ENCODE measurements around the gene POTEF.
"Not testable (repeated sequence)": the region's sequence is repeated elsewhere in the genome, so short reads cannot be mapped to it uniquely, and the experiment has no call there.

Gene POTEF

GRCh38 chr2:130152816-130153595, 24.0 kb upstream of the POTEF start:
- no peak for DNase-seq

- DNase-seq: not testable (repeated sequence)
Observed at GRCh38 chr2:130152136-130152815, 23.3 kb upstream of the POTEF start.

DNA sequence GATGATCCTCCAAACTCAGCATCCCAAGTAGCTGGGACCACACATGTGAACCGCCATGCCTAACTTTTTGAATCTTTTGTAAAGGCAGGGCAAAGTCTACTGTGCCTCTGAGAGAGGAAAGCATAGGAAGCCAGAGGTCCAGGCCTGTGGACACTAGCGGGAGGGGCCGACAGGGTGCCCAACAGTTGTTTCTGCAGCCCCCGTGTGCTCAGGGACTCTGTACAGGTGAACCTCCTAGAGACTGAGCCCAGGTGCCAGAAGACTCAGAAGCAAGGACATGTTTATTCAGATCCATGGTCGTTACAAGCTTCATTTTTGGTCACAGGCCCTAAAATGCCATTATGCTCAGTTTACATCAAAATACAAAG, 22.1 kb upstream of the POTEF start:
- DNase-seq: not testable (repeated sequence)

- no peak for DNase-seq
Observed at GRCh38 chr2:130150181-130151144, 21.4 kb upstream of the POTEF start.

GRCh38 chr2:130148515-130148914, 19.5 kb upstream of the POTEF start:
- not testable (repeated sequence) for DNase-seq

GRCh38 chr2:130145006-130145414, 16.0 kb upstream of the POTEF start, which contains the start of gene CCDC74B:
Gene CCDC74B, minus strand, starts transcription at chr2:130145112. Its CDS starts 116 bp downstream, at chr2:130144996.
- DNase-seq: peak in 4 of 5 donors; percentile 35 to 63 (median 46)

DNA sequence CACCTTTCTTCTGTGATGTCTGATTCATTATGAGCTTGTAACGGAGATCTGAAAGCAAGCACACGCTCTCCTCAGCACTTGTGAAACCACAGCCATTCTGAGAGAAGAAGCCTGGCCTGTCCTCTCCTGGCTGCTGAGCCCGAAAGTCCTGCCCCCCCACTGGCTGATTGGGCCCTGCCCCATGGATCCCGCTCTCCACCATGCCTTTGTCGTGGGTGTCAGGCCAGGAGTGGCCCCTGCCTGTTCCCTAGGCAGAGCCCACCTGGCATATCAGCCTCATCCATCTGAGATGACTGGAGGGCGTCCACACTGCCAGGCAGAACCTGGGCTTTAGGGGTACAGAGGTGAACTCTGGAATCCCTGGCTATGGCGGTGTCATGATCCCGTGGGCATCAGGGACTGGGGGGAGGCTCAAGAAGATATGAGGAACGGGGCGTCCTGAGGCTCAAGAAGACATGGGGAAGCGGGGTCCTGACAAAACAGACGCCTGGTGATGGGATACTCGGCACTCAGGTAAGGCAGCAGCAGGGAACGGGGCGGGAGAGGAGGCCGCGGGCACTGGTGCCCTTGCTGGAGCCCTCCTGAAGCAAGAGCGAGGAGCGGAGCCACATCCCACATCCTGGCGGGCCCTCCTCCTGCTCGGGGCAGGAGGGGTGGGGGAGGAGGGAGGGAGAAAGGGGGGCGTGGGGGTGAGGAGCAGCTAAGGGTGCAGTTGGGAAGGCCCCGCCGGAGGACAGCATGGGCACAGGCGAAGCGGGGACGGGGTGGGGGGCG, 14.4 kb upstream of the POTEF start:
- DNase-seq: not testable (repeated sequence)

DNA sequence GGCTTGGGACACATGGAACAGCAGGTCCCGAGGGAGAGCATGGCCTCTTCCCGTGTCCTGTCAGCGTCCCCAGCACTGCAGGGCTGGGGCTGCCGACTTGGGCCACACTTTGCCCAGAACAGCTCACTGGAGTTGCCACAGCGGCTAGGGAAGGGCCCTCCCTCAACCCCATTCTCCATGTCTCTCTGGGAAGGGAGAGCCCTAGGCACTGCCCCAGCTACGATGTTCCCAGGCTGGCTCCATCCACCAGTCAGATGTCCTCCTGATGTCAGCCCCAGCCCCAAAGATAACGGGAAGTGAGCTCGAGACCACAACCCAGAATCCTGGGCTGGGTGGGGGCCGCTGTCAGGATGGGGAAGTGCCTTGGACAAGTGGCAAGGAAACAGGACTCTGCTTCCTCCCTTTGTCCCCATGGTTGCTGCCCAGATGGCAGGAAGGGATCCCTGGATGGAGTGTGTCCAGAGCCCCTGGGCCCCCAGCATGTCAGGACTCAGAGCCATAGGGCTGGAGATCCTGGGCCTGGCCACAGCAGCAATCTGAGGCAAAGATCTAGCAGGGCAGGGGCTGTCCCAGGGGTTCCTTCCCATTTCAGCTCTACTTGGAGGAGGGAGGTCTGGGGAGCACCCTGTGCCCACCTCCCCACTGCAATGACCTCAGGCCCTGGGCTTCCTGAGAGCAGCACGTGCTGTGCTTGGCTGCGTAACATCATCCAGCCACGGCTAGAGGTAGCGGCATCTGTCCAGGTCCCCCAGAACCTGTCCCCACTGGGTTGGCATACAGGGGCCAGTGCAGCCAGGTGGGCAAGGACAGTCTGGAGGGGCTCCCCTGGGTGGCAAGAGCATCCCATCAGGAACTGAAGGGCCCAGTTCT, 13.6 kb upstream of the POTEF start:
- DNase-seq: not testable (repeated sequence)

DNA sequence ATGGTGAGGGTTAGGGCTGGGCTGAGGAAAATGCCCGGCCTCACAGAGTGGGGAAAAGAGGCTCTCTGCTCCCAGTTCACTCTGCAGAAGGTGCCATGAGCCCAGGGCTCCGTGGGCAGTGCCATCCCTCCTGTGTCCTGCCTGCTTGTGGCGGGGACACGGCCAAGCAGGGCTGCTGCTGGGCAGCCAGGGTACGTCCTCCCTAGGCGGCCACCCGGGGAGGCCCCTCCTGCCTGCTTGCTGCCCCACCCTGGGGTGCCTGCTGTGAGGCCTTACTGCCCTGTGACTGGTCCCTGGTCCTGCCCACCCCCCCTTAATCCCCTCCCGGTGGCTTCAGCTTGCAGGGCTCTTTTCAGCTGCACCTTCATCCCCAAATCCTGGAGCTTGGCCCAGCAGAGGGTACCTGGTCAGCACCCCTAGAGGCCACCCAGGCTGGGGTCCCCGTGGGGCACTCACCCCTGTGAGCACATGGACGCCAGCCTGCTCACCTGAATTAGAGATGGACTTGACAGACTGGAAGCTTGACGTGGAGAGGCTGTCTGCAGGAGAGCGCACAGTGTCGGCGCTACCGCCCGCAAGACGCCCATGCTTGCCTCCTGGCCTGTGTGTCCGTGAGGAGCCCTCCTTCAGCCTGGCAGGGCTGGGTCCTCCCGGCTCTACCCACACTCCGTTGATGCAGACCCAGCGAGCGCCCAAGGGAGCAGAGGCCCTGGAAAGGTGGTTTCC, 12.8 kb upstream of the POTEF start:
- DNase-seq: not testable (repeated sequence)

DNA sequence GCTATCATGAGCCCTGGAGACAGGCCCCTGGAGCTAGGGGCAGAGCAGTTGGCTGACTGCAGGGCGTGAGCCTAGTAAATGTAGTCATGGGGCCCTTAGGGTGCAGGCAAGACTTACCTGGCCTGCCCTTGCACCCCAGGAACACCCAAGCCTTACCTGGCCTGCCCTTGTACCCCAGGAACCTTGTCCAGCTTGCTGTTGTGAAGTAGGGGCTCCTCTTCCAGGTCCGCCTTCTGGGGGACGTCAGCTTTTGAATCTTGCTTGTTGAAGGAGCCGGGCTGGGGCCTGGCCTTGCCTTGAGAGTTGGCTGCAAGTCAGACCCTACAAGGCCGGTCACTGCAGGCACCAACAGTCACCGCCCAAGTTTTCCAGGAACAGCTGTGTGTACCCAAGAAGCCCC, 12.0 kb upstream of the POTEF start:
- DNase-seq: not testable (repeated sequence)

- DNase-seq: not testable (repeated sequence)
Observed at GRCh38 chr2:130140516-130140915, 11.5 kb upstream of the POTEF start.

DNA sequence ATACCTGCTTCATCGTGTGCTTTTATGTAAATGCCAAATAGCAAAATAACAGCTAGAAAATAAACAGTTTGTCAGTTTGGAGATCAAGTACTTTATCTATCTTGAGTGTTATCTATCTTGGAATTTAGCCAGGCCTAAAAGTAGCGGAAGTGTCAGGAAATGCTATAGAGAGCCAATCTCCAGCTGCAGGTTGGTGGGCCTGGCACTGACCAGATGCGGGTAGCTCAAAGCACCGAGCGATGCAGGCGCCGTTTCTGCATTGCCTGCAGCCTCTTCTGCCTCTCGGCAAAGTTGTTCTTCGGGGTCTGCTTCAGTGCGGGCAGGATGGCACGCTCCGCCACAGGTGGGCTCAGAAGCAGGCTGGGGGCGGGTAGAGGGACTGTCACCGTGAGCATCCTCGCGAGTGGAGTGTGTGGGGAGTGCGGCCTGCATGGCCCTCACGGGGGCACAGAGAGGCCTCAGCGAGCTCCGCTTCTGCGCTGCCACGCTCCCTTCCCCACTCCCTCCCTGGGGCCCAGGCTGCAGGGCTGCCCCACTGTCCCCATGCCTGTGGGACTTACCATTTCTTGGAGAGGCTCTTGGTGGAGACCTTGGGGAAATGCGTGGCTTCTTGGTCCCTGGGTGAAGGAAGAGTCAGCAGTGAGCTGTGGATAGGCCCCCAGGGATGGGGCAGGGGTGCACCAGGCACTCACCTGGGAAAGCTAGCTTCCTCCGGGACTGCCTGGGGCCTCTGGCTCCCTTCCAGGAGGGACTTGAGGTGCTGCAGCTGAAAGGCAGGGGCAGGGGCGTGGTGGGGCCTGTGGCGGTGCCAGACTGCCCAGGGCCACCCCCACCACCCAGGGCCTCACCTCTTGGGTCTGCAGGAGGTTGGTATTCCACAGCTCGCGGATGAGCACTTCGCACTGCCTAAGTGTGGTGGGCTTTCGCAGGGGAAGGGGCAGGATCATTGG, 10.6 kb upstream of the POTEF start:
- not testable (repeated sequence) for DNase-seq

DNA sequence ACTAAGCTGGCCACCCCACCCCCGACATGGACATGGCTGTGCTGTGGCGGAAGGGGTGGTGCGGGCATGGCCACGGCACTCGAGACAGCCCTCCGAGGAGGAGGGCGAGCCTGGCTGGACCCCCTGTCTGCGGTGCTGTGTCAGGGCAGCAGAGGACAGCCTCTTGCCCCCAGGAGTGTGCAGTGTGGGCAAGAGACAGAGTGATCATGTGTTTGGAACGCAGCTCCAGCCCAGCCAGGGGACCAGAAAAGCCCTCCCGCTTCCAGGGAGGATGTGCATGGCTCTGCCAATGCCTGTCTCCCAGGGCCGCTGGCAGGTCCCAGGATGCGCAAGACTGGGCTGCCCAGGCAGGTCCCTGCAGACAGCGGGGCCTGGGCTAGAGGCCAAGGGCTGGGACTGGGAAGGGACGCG, 9.8 kb upstream of the POTEF start:
- DNase-seq: not testable (repeated sequence)

- not testable (repeated sequence) for DNase-seq
Observed at GRCh38 chr2:130138326-130138725, 9.3 kb upstream of the POTEF start.

GRCh38 chr2:130137118-130137517, 8.1 kb upstream of the POTEF start:
- DNase-seq: not testable (repeated sequence)

- not testable (repeated sequence) for DNase-seq
Observed at GRCh38 chr2:130136546-130136945, 7.5 kb upstream of the POTEF start.

DNA sequence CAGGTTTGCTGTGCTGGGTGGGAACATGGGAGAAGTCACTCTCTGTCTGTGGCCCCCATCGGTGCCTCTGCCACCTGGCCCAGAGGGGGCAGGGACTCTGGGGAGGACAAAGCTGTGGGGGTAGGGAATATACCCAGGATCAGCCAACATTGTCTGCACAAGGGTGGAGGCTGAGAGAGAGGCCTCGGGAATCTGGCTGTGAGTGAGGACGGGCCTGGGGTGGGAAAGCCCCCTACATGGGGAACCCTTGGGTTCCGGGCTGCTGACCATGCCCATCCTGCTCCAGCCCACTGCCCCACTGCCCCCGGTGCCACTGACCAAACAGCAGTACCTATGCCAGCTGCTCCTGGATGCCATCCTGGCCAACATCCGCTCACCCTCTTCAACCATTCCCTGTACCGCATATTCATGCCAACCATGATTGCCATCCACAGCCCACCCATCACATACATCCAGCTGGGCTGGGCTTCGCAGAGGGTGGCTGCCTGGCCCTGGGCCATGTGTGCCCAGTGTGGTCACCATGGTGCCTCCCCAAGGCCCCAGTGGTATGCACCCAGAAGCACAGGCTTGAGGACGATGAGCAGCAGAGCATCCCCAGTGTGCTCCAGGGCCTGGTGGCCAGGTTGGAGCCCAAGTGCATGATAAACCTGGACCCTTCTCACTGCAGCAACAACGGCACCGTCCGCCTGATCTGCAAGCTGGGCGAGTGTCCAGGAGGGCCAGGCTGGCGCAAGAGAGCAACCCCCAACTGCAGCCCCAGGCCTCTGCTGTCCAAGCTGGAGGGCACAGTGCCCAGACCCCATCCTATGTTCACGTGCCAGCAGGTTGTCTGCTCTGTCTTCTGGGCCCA, 6.9 kb upstream of the POTEF start:
- no peak for DNase-seq

GRCh38 chr2:130128464-130128863, 558 bp downstream of the POTEF start:
- DNase-seq: not testable (repeated sequence)

Data from T-helper 1 cell (primary cell).